Epithelial cell of proximal tubule (primary cell): ENCODE data around the gene MLF1. TPM values are rescaled to one million over a fixed set of nuclear protein-coding genes. Genes with fewer than 3 reads are reported as not detected.
A peak's percentile ranks its signal among the peaks of the same experiment; 100 is the strongest.

Experiments used
- DNase-seq: peaks from one replicate; pipeline ENCODE4 v3.0.0-alpha.2; 2011; ENCODE audit warnings: low read depth
- H3K4me3 ChIP-seq: 2 replicates; pipeline ENCODE4 v1.5.1; 2011; ENCODE audit warnings: low read depth, mild to moderate bottlenecking, low read length
- total RNA-seq: library from RNA; depleted of rRNA; stranded (reverse); fragments of >200 nt; gene quantifications from 2 replicates; pipeline ENCODE4 v1.2.3, GENCODE V29; 2015
- TF ChIP-seq, protein P1 (sequence below): conservative IDR thresholded peaks from 2 replicates; pipeline ENCODE4 v1.5.1; 2012; ENCODE audit warnings: low read depth, mild to moderate bottlenecking, low read length

Gene MLF1
- total RNA-seq, 1 donor from 2014 or later = 7.6 TPM

DNA sequence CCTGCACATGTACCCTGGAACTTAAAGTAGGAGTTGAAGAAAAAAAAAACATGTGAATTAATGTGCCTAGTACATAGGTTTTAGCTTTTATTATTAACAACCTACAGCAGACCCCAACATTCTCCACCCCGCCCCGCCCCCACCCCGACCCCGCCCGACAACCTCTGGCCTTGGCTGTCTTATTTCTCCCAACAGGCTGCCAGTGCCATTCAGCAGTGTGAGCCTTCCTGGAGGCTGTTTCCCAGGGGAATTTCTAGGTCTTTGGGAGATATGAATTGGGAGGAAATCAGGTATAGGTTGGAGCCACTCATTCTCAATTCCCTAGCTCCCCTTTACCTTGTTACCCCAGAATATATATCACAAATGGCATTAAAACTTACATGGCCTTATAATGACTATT, 8.3 kb upstream of the MLF1 start:
- TF ChIP-seq, protein P1, sequence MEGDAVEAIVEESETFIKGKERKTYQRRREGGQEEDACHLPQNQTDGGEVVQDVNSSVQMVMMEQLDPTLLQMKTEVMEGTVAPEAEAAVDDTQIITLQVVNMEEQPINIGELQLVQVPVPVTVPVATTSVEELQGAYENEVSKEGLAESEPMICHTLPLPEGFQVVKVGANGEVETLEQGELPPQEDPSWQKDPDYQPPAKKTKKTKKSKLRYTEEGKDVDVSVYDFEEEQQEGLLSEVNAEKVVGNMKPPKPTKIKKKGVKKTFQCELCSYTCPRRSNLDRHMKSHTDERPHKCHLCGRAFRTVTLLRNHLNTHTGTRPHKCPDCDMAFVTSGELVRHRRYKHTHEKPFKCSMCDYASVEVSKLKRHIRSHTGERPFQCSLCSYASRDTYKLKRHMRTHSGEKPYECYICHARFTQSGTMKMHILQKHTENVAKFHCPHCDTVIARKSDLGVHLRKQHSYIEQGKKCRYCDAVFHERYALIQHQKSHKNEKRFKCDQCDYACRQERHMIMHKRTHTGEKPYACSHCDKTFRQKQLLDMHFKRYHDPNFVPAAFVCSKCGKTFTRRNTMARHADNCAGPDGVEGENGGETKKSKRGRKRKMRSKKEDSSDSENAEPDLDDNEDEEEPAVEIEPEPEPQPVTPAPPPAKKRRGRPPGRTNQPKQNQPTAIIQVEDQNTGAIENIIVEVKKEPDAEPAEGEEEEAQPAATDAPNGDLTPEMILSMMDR = no peak
- DNase-seq = no peak
- no peak overlapping the region for H3K4me3 ChIP-seq

DNA sequence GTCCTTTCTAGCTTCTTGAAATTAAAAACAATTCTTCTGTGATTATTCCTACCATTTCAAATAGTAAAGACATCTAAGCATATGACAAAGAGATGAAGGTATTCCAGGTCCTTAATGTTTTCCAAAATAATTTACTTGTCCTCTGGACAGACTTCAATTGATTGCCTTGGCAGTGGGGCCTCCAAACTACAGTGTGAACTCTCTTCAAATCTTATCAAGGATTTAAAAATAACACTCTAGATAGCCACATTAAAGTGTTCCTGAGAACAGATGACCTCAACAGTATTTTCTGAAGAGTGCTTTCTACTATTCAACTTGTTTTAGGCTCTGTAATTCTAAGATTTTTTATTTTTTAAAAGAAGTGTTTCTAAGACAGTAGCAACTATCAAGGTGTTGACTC, 7.9 kb upstream of the MLF1 start:
- TF ChIP-seq, protein P1 = no peak
- no peak overlapping the region for H3K4me3 ChIP-seq
- no peak for DNase-seq

DNA sequence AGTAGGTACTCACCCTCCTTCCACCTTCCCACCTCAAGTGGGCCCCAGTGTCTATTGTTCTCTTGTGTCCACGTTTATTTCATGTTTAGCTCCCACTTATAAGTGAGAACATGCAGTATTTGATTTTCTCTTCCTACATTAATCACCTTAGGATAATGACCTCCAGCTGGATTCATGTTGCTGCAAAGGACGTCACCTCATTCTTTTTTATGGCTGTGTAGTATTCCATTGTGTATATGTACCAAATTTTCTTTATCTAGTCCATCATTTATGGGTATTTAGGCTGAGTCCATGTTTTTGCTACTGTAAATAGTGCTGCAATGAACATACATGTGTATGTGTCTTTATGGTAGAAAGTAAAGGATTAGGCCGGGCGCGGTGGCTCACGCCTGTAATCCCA, 5.9 kb upstream of the MLF1 start:
- H3K4me3 ChIP-seq = no peak overlapping the region
- TF ChIP-seq, protein P1 = no peak
- DNase-seq = no peak

GRCh38 chr3:158568784-158569183, 2.2 kb upstream of the MLF1 start:
- TF ChIP-seq, protein P1 = no peak
- DNase-seq = no peak
- H3K4me3 ChIP-seq = no peak overlapping the region

- TF ChIP-seq, protein P1 = no peak
- H3K4me3 ChIP-seq = no peak overlapping the region
- DNase-seq = no peak
Observed at GRCh38 chr3:158569794-158570193, 1.2 kb upstream of the MLF1 start.

- TF ChIP-seq, protein P1 = no peak
- H3K4me3 ChIP-seq = peak overlapping the region; percentile 95
- DNase-seq = no peak
Observed at GRCh38 chr3:158571969-158572765, 1.2 kb downstream of the MLF1 start.

- H3K4me3 ChIP-seq = no peak overlapping the region
- no peak for DNase-seq
- TF ChIP-seq, protein P1 = no peak
Observed at GRCh38 chr3:158572766-158573060, 1.7 kb downstream of the MLF1 start.
